ENCODE measurements around the gene CYTH1. TPM values are rescaled to one million over a fixed set of nuclear protein-coding genes. Genes with fewer than 3 reads are reported as not detected.
A peak's percentile ranks its signal among the peaks of the same experiment; 100 is the strongest.

CYTH1 gene
- total RNA-seq, 2 experiments from 2014 or later, result 73.0 to 148 TPM

- H4K20me1 ChIP-seq (ENCODE audit: insufficient read depth, low read length), result peaks cover 4% of the 10 kb centered on the region; the same call in 1 of the 2 replicates
Measured at GRCh38 chr17:78748730-78749317, 33.2 kb downstream of the CYTH1 start.

GRCh38 chr17:78748048-78748729 lies 33.9 kb downstream of the CYTH1 start:
- H3K4me3 ChIP-seq (ENCODE audit: low read depth, low read length, poor library complexity, severe bottlenecking), result peak overlapping the region; percentile 55
- peak overlapping the region; percentile 42 for H3K27ac ChIP-seq (ENCODE audit: low read depth, low read length, poor library complexity, severe bottlenecking)
- no peak for DNase-seq (ENCODE audit: low spot score)
- BruUV-seq (replicated peaks), result no TSS peak
- no peaks in the 10 kb centered on the region for H3K36me3 ChIP-seq (ENCODE audit: insufficient read depth, low read length)
- intact Hi-C loops (cut with micrococcal nuclease; ENCODE audit: unreplicated experiment), result loop anchor here (5.0 kb wide), 1 partner anchor 251 kb away; no protein-coding TSS in a partner anchor
- peaks cover 99% of the 10 kb centered on the region for H3K79me2 ChIP-seq (ENCODE audit: insufficient read depth, low read depth, low read length)
- no peak overlapping the region for H2AFZ ChIP-seq (ENCODE audit: low read length)
- POLR2A ChIA-PET, result interaction anchor here (0.5 to 3.0 kb wide), 7 partner anchors 8 to 506 kb away, joined by 3 to 9 read pairs (median 6); no protein-coding TSS in a partner anchor
- CTCF ChIA-PET (ENCODE audit: unreplicated experiment), result interaction anchor here (0.7 to 1.1 kb wide), 2 partner anchors 26 to 32 kb away, joined by 4 to 5 read pairs; no protein-coding TSS in a partner anchor
- peaks cover 4% of the 10 kb centered on the region; the same call in 1 of the 2 replicates for H4K20me1 ChIP-seq (ENCODE audit: insufficient read depth, low read length)
- TF ChIP-seq CTCF (conservative IDR thresholded peaks at IDR 0.05; ENCODE audit: low read length) (no peak), EZH2phosphoT487 (IDR thresholded peaks at IDR 0.05; ENCODE audit: borderline replicate concordance, low read depth, low read length) (no peak)
- no peaks in the 10 kb centered on the region for H3K9me2 ChIP-seq (ENCODE audit: insufficient read depth, low read length)
- peaks cover 85% of the 10 kb centered on the region for H3K4me1 ChIP-seq (ENCODE audit: insufficient read depth, low read length, poor library complexity, severe bottlenecking)
- H3K9me3 ChIP-seq (ENCODE audit: low read length), result no peaks in the 10 kb centered on the region
- H3K4me2 ChIP-seq (ENCODE audit: low read length), result peak overlapping the region; percentile 74

More at GRCh38 chr17:78748730-78749317, 33.2 kb downstream of the CYTH1 start:
- ChIA-PET POLR2A (interaction anchor here (1.4 to 3.0 kb wide), 4 partner anchors 9 to 32 kb away, joined by 6 to 9 read pairs (median 8); no protein-coding TSS in a partner anchor), CTCF (ENCODE audit: unreplicated experiment) (interaction anchor here (0.5 kb wide), 1 partner anchor 377 kb away, joined by 4 read pairs; no protein-coding TSS in a partner anchor)
- peaks cover 82% of the 10 kb centered on the region for H3K4me1 ChIP-seq (ENCODE audit: insufficient read depth, low read length, poor library complexity, severe bottlenecking)
- no peak for TF ChIP-seq CTCF (conservative IDR thresholded peaks at IDR 0.05; ENCODE audit: low read length)
- no peak for TF ChIP-seq EZH2phosphoT487 (IDR thresholded peaks at IDR 0.05; ENCODE audit: borderline replicate concordance, low read depth, low read length)
- H2AFZ ChIP-seq (ENCODE audit: low read length), result no peak overlapping the region
- H3K9me3 ChIP-seq (ENCODE audit: low read length), result no peaks in the 10 kb centered on the region
- peak overlapping the region; percentile 42 for H3K27ac ChIP-seq (ENCODE audit: low read depth, low read length, poor library complexity, severe bottlenecking)
- H3K36me3 ChIP-seq (ENCODE audit: insufficient read depth, low read length), result no peaks in the 10 kb centered on the region
- H3K79me2 ChIP-seq (ENCODE audit: insufficient read depth, low read depth, low read length), result peaks cover 99% of the 10 kb centered on the region
- no peaks in the 10 kb centered on the region for H3K9me2 ChIP-seq (ENCODE audit: insufficient read depth, low read length)
- peak overlapping the region; percentile 74 for H3K4me2 ChIP-seq (ENCODE audit: low read length)
- no TSS peak for BruUV-seq (replicated peaks)
- intact Hi-C loops (cut with micrococcal nuclease; ENCODE audit: unreplicated experiment), result loop anchor here (5.0 kb wide), 1 partner anchor 252 kb away; no protein-coding TSS in a partner anchor
- DNase-seq (ENCODE audit: low spot score), result peak; percentile 53
- H3K4me3 ChIP-seq (ENCODE audit: low read depth, low read length, poor library complexity, severe bottlenecking), result peak overlapping the region; percentile 55

Measured in OCI-LY7 (cell line).